Heart left ventricle (tissue), 16 donors: ENCODE measurements around the gene CRYGA. TPM values are rescaled to one million over a fixed set of nuclear protein-coding genes. Genes with fewer than 3 reads are reported as not detected.

Experiments
- ATAC-seq, 4 donors: fragments of 200-7000 bp; cut with Tn5 transposase; one replicate each; pipeline ENCODE4 v1.9.1; 2020 to 2022; ENCODE audit warnings: moderate library complexity in 4 of 4, mild to moderate bottlenecking in 3 of 4, moderate number of reproducible peaks in 1 of 4
- DNase-seq, 5 donors: peaks; one replicate each; pipeline ENCODE4 v3.0.0-alpha.2; 2020
- H3K27ac ChIP-seq, 12 donors: fragments of 200-600 bp; sonication (generic) in 4 of 12; one replicate each; pipeline versions ENCODE4 v1.5.0 to v1.8.0; 2016 to 2022; ENCODE audit warnings: mild to moderate bottlenecking in 2 of 12
- H3K27me3 ChIP-seq, 9 donors: fragments of 200-600 bp; sonication (generic) in 2 of 9; one replicate each; pipeline versions ENCODE4 v1.5.1 to v1.8.0; 2016 to 2022; ENCODE audit warnings: mild to moderate bottlenecking in 3 of 9
- H3K36me3 ChIP-seq, 9 donors: fragments of 200-600 bp; sonication (generic) in 2 of 9; one replicate each; pipeline versions ENCODE4 v1.5.0 to v1.8.0; 2018 to 2022; ENCODE audit warnings: mild to moderate bottlenecking in 2 of 9
- H3K4me1 ChIP-seq, 12 donors: fragments of 200-600 bp; sonication (generic) in 4 of 12; one replicate each; pipeline versions ENCODE4 v1.5.0 to v1.8.0; 2016 to 2022; ENCODE audit warnings: mild to moderate bottlenecking in 3 of 12
- H3K4me3 ChIP-seq, 12 donors: fragments of 200-600 bp; sonication (generic) in 4 of 12; one replicate each; pipeline versions ENCODE4 v1.5.0 to v1.8.0; 2017 to 2022; ENCODE audit warnings: mild to moderate bottlenecking in 9 of 12, moderate library complexity in 4 of 12
- H3K9me3 ChIP-seq, 12 donors: fragments of 200-600 bp; sonication (generic) in 4 of 12; one replicate each; pipeline versions ENCODE4 v1.5.0 to v1.8.0; 2016 to 2022; ENCODE audit warnings: mild to moderate bottlenecking in 1 of 12
- POLR2A ChIP-seq, 2 donors: fragments of 450-650 bp; IDR thresholded peaks; one replicate each; pipeline ENCODE4 v1.6.1; 2017; ENCODE audit warnings: antibody characterized with exemption in 2 of 2, mild to moderate bottlenecking in 2 of 2, moderate library complexity in 2 of 2
- WGBS, 4 donors: extraction: QIAGEN DNeasy Blood & Tissue Kit in 2 of 4; methylation state at CpG; one replicate each; pipeline versions ENCODE4 v1.1.5 to v1.1.7; 2013 to 2018; 5-methylcytosine and 5-hydroxymethylcytosine counted together
- intact Hi-C, 10 donors: fragments of 100-400 bp; cut with DNase I; formaldehyde crosslinking; loops; one replicate each; pipeline versions ENCODE4 v1.11.1 to v1.14.2; 2022
- polyA plus RNA-seq, 2 donors: library from polyadenylated mRNA; stranded (reverse); fragments of 200-250 nt; gene quantifications; one replicate each; pipeline ENCODE4 v1.2.3, GENCODE V29; 2013
- total RNA-seq, 9 donors: library from RNA; depleted of rRNA in 2 of 9; stranded (reverse); fragments of >200 nt in 2 of 9; fragmentation: NEBNext Ultra II Directional in 3 of 9; extraction: Animal tissue kit (Norgen Biotek cat#: 25700) in 3 of 9; gene quantifications; one replicate each; pipeline versions ENCODE4 v1.1.0 to v1.2.4, GENCODE V29; 2016 to 2023
- TF ChIP-seq, protein P1 (sequence below), 12 donors: fragments of 200-600 bp; sonication (generic) in 4 of 12; IDR thresholded peaks; one replicate each; pipeline versions ENCODE4 v1.5.0 to v1.8.0; 2018 to 2022; ENCODE audit warnings: antibody characterized with exemption in 12 of 12, mild to moderate bottlenecking in 5 of 12
- donor health status: ischemic (EF 13 %, LVEDD 7.1; RV severe dilation, severe dysfunction).
- donor health status: healthy with polysubstance abuse.
- donor health status: DM: no; HTN: yes; CAD: no.
- donor health status: DM: no; HTN: no; CAD: no.
- donor health status: ischemic (EF 25% LVEDD 6.9; RV normal size, moderate dysfunction).
- donor health status: ischemic (EF 25% LVEDD 5.7; RV mildly dilated, moderate dysfunction).
- donor health status: healthy.
- donor health status: DM: yes; HTN: yes; CAD: no.
- donor health status: ischemic (EF 35%, LVEDD 5.7; RV mildly dilated, moderate dysfunction).
- donor health status: nonischemic (EF 11% LVEDD 7.7; RV severe dilation, severe dysfunction).
- donor health status: DM: yes; HTN: yes; CAD: no.
- donor health status: PGD.
- donor health status: ischemic (EF 29% LVEDD 5.4; RV normal size, mild dysfunction).
- donor health status: nonischemic (EF 23%, LVEDD 6.1; RV moderate dilation, normal function).

Gene CRYGA
- total and polyA plus RNA-seq, 11 donors: not detected

DNA sequence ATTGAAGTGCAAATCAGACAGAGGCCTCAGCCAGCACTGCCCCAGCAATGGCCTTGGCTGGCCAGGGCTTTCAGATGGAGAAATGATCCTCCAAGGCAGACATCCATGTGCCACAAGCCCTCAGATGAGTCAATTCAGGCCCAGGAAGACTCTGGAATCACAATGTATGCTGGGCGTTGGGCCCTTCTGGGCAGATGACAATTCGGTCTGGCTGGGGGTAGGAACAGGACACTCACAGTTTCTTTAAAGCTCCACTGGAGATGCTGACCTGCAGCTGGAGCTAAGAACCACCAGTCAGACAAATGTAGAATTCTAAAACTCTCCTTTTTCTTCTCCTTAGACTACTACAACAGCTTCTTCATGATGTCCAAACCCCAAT is 26.7 kb downstream of the CRYGA start:
- intact Hi-C loops: no loop called here
- no peaks in the 10 kb centered on the region for H3K27me3 ChIP-seq
- DNase-seq (no peak), ATAC-seq (no peak)
- H3K4me1 ChIP-seq: no peaks in the 10 kb centered on the region
- 91 to 95% (median 93%) methylated on average over 2 of the region's 2 CpGs for WGBS, 4 donors
- H3K36me3 ChIP-seq: no peaks in the 10 kb centered on the region
- no peak overlapping the region for H3K4me3 ChIP-seq
- TF ChIP-seq POLR2A (IDR thresholded peaks at IDR 0.05): no peak
- no peaks in the 10 kb centered on the region for H3K9me3 ChIP-seq
- no peak overlapping the region for H3K27ac ChIP-seq

DNA sequence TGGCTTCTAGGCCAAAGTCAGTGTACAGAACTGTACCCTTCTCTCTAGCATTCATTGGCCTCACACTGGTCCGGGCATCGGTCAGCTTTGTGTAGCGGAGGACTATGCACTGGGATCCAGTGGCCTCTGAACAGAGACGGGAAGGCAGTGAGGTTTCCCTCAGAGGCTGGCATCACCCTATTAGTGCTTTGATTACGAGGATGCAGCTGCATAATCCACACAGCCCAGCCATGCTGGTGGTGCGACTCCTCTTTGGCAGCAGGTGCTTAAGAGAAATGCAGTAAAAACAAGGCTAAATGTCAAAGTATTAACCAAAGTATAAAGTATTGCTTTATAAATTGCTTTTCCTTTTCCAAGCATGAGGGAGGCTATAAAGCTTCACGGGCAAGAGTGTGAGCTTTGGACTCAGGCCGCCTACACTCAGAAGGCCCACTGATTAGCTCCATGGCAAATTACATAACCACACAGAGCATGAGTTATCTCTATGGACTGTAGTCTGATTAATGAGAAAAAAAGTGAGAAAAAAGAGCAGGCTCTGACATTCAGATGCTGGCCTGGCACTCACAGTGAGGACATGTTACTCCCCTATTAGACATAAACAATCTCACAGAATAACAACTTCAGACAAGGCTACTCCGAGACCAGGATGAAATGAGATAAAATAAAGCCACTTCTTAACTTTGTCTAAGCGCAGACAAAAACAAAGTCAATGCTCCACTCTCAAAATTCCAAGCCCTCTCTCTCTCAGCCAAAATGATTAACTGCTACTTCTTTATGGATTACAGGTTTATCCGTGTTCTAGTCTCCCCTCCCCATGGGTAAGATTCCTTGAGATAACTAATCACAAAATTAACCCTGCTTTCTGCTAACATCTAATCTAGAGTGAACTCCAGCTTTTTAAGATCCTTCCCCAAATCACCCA is 27.3 kb downstream of the CRYGA start:
- H3K27ac ChIP-seq: no peak overlapping the region
- ATAC-seq (no peak), DNase-seq (no peak)
- 84 to 88% (median 84%) methylated on average over 11 of the region's 11 CpGs for WGBS, 4 donors
- no peak overlapping the region for H3K4me3 ChIP-seq
- intact Hi-C loops: no loop called here
- H3K36me3 ChIP-seq: no peaks in the 10 kb centered on the region
- no peaks in the 10 kb centered on the region for H3K9me3 ChIP-seq
- TF ChIP-seq POLR2A (IDR thresholded peaks at IDR 0.05): no peak
- TF ChIP-seq, protein P1, sequence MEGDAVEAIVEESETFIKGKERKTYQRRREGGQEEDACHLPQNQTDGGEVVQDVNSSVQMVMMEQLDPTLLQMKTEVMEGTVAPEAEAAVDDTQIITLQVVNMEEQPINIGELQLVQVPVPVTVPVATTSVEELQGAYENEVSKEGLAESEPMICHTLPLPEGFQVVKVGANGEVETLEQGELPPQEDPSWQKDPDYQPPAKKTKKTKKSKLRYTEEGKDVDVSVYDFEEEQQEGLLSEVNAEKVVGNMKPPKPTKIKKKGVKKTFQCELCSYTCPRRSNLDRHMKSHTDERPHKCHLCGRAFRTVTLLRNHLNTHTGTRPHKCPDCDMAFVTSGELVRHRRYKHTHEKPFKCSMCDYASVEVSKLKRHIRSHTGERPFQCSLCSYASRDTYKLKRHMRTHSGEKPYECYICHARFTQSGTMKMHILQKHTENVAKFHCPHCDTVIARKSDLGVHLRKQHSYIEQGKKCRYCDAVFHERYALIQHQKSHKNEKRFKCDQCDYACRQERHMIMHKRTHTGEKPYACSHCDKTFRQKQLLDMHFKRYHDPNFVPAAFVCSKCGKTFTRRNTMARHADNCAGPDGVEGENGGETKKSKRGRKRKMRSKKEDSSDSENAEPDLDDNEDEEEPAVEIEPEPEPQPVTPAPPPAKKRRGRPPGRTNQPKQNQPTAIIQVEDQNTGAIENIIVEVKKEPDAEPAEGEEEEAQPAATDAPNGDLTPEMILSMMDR (IDR thresholded peaks at IDR 0.05): no peak
- no peaks in the 10 kb centered on the region for H3K4me1 ChIP-seq
- no peaks in the 10 kb centered on the region for H3K27me3 ChIP-seq

DNA sequence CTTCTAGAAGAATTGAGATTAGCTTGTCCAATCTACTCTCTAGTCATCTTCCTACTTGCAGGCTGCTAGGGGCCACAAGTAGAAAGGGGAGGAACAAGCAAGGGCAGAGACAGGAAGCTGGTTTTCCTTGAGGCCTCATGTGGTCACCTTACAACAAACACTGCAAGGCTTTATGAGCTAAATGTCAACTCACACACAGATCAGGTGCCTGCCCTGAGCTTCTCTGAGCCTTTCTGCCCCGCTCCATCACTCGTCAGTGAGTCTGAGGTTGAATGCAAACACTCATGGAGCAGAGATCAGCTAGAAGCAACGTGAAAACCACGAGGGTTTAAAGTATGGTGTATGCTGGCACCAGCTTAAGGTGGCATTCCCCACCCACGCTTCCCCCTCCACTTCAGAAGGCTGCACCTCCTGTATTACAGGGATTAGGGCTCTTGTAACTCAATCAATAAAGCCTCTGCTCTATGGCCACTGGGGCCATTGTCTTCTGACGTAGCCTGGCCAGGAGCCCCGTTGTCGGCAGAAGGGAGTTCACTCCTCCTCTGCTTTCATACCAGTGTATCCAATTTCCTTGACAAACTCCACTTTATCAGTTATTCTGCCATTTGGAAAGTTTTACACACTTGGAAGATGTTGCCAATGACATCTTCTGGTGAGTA is 28.3 kb downstream of the CRYGA start:
- no peaks in the 10 kb centered on the region for H3K27me3 ChIP-seq
- H3K9me3 ChIP-seq: no peaks in the 10 kb centered on the region
- intact Hi-C loops: no loop called here
- WGBS, 4 donors: 46 to 56% (median 49%) methylated on average over 7 to 8 of the region's 8 CpGs
- ATAC-seq: no peak
- H3K4me3 ChIP-seq: no peak overlapping the region
- no peaks in the 10 kb centered on the region for H3K36me3 ChIP-seq
- TF ChIP-seq POLR2A (IDR thresholded peaks at IDR 0.05): no peak
- TF ChIP-seq, protein P1 (IDR thresholded peaks at IDR 0.05): no peak
- no peak for DNase-seq
- no peak overlapping the region for H3K27ac ChIP-seq
- no peaks in the 10 kb centered on the region for H3K4me1 ChIP-seq

DNA sequence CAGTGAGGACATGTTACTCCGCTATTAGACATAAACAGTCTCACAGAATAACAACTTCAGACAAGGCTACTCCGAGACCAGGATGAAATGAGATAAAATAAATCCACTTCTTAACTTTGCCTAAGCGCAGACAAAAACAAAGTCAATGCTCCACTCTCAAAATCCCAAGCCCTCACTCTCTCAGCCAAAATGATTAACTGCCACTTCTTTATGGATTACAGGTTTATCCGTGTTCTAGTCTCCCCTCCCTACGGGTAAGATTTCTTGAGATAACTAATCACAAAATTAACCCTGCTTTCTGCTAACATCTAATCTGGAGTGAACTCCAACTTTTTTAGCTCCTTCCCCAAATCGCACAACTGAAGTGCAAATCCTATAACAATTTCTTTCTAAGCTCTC is 32.7 kb downstream of the CRYGA start:
- no peak for TF ChIP-seq POLR2A (IDR thresholded peaks at IDR 0.05)
- TF ChIP-seq, protein P1 (IDR thresholded peaks at IDR 0.05): no peak
- WGBS, 4 donors: 75 to 86% (median 83%) methylated on average over 6 of the region's 6 CpGs
- peaks cover 0 to 17% (median 0%) of the 10 kb centered on the region in 9 donors for H3K27me3 ChIP-seq

More for the DNA sequence above, 32.7 kb downstream of the CRYGA start:
- Histone ChIP-seq H3K27ac (no peak overlapping the region), H3K9me3 (peaks cover 0 to 4% (median 0%) of the 10 kb centered on the region in 12 donors), H3K4me3 (no peak overlapping the region), H3K36me3 (no peaks in the 10 kb centered on the region), H3K4me1 (no peaks in the 10 kb centered on the region)
- intact Hi-C loops: no loop called here
- ATAC-seq (no peak), DNase-seq (no peak)
